ENCODE measurements around the gene OLFM1. TPM values are rescaled to one million over a fixed set of nuclear protein-coding genes. Genes with fewer than 3 reads are reported as not detected.

The OLFM1 gene
- total RNA-seq, 1 donor from 2014 or later: 2.8 TPM

DNA sequence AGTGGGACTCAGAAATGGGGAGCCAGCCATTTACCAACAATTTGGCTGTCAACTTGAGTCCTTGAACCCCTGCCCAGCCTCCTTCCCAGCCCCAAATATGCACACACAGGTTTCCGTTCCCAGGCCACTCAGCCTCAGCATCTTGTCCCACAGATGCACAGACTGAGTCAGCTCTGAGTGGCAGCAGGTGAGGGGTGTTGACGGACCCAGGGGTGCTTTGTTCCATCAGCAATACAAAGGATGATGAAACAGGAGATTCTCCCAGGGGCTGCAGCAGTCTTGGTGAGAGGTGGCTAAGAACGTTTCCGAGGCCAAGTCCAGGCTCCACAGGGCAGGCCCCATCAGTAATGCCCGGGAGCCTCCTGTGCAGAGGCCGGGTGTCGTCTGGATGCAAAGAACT, 4.9 kb upstream of the OLFM1 start:
- Mint-ChIP-seq H3K27me3 (ENCODE audit: low read depth) (peaks cover 50% of the 10 kb centered on the region), H3K27ac (ENCODE audit: unreplicated experiment) (no peak overlapping the region), H3K4me3 (ENCODE audit: unreplicated experiment) (no peak overlapping the region), H3K4me1 (ENCODE audit: low read depth) (peaks cover 6% of the 10 kb centered on the region), H3K36me3 (ENCODE audit: low read depth) (no peaks in the 10 kb centered on the region), H3K9me3 (ENCODE audit: low read depth) (no peaks in the 10 kb centered on the region)
- TF ChIP-seq, protein P1, sequence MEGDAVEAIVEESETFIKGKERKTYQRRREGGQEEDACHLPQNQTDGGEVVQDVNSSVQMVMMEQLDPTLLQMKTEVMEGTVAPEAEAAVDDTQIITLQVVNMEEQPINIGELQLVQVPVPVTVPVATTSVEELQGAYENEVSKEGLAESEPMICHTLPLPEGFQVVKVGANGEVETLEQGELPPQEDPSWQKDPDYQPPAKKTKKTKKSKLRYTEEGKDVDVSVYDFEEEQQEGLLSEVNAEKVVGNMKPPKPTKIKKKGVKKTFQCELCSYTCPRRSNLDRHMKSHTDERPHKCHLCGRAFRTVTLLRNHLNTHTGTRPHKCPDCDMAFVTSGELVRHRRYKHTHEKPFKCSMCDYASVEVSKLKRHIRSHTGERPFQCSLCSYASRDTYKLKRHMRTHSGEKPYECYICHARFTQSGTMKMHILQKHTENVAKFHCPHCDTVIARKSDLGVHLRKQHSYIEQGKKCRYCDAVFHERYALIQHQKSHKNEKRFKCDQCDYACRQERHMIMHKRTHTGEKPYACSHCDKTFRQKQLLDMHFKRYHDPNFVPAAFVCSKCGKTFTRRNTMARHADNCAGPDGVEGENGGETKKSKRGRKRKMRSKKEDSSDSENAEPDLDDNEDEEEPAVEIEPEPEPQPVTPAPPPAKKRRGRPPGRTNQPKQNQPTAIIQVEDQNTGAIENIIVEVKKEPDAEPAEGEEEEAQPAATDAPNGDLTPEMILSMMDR (IDR thresholded peaks at IDR 0.05): no peak
- peak; percentile 38 for DNase-seq (ENCODE audit: low spot score)

DNA sequence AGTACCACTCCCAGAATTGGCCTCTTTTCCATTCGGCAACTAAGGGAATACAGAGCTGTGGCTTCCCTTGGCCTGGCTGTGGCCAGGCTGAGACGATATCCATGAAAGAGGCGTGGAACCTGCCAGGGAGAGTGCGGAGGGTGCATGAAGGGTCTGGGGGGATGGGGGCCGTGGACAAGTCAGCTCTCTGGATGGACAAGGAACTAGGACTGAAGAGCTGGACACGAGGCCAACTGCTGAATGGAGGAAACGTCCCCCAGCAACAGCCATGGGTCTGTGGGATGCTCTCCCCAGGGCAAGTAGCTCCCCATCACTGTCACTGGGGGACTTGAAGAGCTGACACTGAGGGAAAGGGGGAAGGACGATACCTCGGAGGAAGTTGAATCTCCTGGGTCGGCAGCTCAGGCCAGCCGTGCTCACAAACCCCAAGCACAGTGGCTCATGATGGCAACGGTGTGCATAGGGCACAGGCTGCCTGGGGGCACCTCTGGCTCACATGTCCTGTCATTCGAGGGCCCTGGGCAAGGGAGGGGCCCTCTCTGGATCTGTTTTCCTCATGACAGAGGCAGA, 4.1 kb upstream of the OLFM1 start:
- TF ChIP-seq, protein P1 (IDR thresholded peaks at IDR 0.05): no peak
- Mint-ChIP-seq H3K4me3 (ENCODE audit: unreplicated experiment) (no peak overlapping the region), H3K4me1 (ENCODE audit: low read depth) (peaks cover 6% of the 10 kb centered on the region), H3K9me3 (ENCODE audit: low read depth) (no peaks in the 10 kb centered on the region), H3K36me3 (ENCODE audit: low read depth) (no peaks in the 10 kb centered on the region), H3K27me3 (ENCODE audit: low read depth) (peaks cover 48% of the 10 kb centered on the region), H3K27ac (ENCODE audit: unreplicated experiment) (no peak overlapping the region)
- DNase-seq (ENCODE audit: low spot score): peak; percentile 54

DNA sequence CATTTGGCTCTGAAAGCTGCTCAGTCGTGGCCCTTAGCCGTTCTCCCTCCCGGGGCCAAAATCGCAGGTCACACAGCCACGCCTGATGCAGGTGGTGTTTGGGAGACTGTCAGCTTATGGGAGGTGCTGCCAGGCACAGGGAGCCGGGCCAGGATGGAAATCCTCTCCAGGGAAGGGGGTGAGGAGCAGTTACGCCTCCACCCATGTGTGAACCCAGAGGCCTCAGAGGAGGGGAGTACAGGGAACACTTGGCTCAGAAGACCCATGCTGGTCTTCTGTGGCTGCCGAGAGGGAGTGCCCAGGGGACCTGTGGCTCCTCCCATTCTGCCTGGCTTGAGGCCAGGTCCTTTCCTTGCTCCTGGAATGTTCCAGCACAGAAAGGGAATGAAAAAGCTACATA, 3.6 kb upstream of the OLFM1 start:
- Mint-ChIP-seq H3K9me3 (ENCODE audit: low read depth) (no peaks in the 10 kb centered on the region), H3K4me3 (ENCODE audit: unreplicated experiment) (no peak overlapping the region), H3K27ac (ENCODE audit: unreplicated experiment) (no peak overlapping the region), H3K36me3 (ENCODE audit: low read depth) (no peaks in the 10 kb centered on the region), H3K4me1 (ENCODE audit: low read depth) (peaks cover 6% of the 10 kb centered on the region), H3K27me3 (ENCODE audit: low read depth) (peaks cover 50% of the 10 kb centered on the region)
- peak; percentile 40 for DNase-seq (ENCODE audit: low spot score)
- TF ChIP-seq, protein P1 (IDR thresholded peaks at IDR 0.05): no peak

DNA sequence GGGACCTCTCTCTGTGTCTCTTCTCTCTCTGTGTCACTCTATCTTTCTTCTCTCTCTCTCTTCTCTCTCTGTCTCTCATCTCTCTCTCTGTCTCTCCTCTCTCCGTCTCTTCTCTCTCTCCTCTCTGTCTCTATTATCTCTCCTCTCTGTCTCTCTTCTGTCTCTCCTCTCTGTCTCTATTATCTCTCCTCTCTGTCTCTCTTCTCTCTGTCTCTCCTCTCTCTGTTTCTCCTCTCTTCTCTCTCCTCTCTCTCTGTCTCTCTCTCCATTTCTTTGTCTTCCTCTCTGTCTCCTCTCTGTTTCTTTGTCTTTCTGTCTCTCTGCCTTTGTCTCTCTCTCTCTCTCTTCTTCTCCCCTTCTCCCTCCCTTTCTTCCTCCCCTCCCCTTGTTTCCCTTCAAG, 3.2 kb upstream of the OLFM1 start:
- no peak for DNase-seq (ENCODE audit: low spot score)
- Mint-ChIP-seq H3K9me3 (ENCODE audit: low read depth) (no peaks in the 10 kb centered on the region), H3K36me3 (ENCODE audit: low read depth) (no peaks in the 10 kb centered on the region), H3K4me3 (ENCODE audit: unreplicated experiment) (no peak overlapping the region), H3K4me1 (ENCODE audit: low read depth) (peaks cover 6% of the 10 kb centered on the region), H3K27ac (ENCODE audit: unreplicated experiment) (no peak overlapping the region), H3K27me3 (ENCODE audit: low read depth) (peaks cover 49% of the 10 kb centered on the region)
- TF ChIP-seq, protein P1 (IDR thresholded peaks at IDR 0.05): no peak

DNA sequence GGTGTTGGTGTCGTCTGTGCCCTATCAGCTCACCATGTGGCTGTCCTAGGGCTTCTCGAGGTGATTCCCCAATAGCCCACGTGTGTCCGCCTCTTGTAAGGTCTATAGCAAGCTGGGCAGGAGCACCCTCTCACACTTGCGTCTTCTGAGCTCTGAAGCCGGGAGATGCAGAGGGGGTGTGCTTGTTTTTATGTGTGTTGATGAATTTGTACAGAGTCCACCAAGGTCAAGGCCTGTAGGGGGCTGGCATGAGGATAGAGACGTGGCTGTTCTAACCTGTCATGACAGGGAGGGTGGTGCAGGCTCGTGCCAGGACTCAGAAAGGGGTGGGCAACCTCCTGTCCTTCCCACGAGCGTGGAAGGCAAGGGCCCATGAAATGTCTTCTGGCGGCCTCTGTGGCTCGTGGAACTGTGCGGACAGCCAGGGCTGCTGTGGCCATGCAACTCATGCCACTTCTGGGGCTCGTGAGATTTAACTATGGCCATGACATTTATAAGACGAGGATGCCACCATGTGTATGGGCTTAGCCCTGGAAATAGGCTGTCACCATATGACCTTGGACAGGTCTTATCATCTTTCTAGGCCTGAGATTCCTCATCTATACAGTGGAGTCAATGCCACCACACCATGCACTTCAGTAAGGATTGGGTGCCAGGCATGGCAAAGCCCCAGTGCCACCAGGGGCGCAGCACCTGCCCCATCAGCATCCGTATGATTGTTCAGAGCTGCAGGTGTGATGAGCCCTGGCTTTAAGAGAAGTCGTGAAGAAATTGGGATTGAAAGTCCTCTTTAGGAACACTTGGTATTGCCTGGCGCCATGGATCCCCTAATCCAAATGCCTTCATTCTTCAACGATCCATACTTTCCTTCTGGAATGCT, 2.3 kb upstream of the OLFM1 start:
- TF ChIP-seq, protein P1 (IDR thresholded peaks at IDR 0.05): no peak
- H3K9me3 Mint-ChIP-seq (ENCODE audit: low read depth): no peaks in the 10 kb centered on the region
- peak; percentile 55 for DNase-seq (ENCODE audit: low spot score)
- no peak overlapping the region for H3K4me3 Mint-ChIP-seq (ENCODE audit: unreplicated experiment)
- no peak overlapping the region for H3K27ac Mint-ChIP-seq (ENCODE audit: unreplicated experiment)
- no peaks in the 10 kb centered on the region for H3K36me3 Mint-ChIP-seq (ENCODE audit: low read depth)
- peaks cover 50% of the 10 kb centered on the region for H3K27me3 Mint-ChIP-seq (ENCODE audit: low read depth)
- H3K4me1 Mint-ChIP-seq (ENCODE audit: low read depth): peaks cover 6% of the 10 kb centered on the region
